Glutamatergic neuron (in vitro differentiated cells): ENCODE results near the gene PRUNE1. TPM values are rescaled to one million over a fixed set of nuclear protein-coding genes. Genes with fewer than 3 reads are reported as not detected.
A peak's percentile ranks its signal among the peaks of the same experiment; 100 is the strongest.

Source experiments
- DNase-seq: peaks from one replicate; pipeline ENCODE4 v3.0.0; 2022
- H3K27ac Mint-ChIP-seq: one replicate; pipeline ENCODE4 v1.8.0; 2020; ENCODE audit warnings: mild to moderate bottlenecking, mixed read lengths, inconsistent platforms; ENCODE audit not compliant: unreplicated experiment
- H3K27me3 Mint-ChIP-seq: one replicate; pipeline ENCODE4 v1.8.0; 2020; ENCODE audit warnings: mild to moderate bottlenecking, moderate library complexity, mixed read lengths, inconsistent platforms; ENCODE audit not compliant: unreplicated experiment
- H3K36me3 Mint-ChIP-seq: one replicate; pipeline ENCODE4 v1.8.0; 2020; ENCODE audit warnings: mild to moderate bottlenecking, mixed read lengths, inconsistent platforms; ENCODE audit not compliant: unreplicated experiment
- H3K4me1 Mint-ChIP-seq: one replicate; pipeline ENCODE4 v1.8.0; 2020; ENCODE audit warnings: mild to moderate bottlenecking, low read depth, mixed read lengths, inconsistent platforms; ENCODE audit not compliant: unreplicated experiment
- H3K4me3 Mint-ChIP-seq: one replicate; pipeline ENCODE4 v1.8.0; 2020; ENCODE audit warnings: mild to moderate bottlenecking, mixed read lengths, inconsistent platforms; ENCODE audit not compliant: unreplicated experiment
- H3K9me3 Mint-ChIP-seq: one replicate; pipeline ENCODE4 v1.8.0; 2020; ENCODE audit warnings: mild to moderate bottlenecking, moderate library complexity, mixed read lengths, inconsistent platforms; ENCODE audit not compliant: unreplicated experiment
- total RNA-seq: library from RNA; stranded (reverse); fragmentation: NEBNext Ultra II Directional; extraction: Animal tissue kit (Norgen Biotek cat#: 25700); gene quantifications from one replicate; pipeline ENCODE4 v1.2.1, GENCODE V29; 2021; ENCODE audit not compliant: unreplicated experiment
- TF ChIP-seq, protein P1 (sequence below): fragments of 200-600 bp; sonication (generic); IDR thresholded peaks from one replicate; pipeline ENCODE4 v1.5.0; 2021; ENCODE audit not compliant: partially characterized antibody, unreplicated experiment

Gene PRUNE1
- total RNA-seq, 1 donor from 2014 or later: 14.9 TPM

DNA sequence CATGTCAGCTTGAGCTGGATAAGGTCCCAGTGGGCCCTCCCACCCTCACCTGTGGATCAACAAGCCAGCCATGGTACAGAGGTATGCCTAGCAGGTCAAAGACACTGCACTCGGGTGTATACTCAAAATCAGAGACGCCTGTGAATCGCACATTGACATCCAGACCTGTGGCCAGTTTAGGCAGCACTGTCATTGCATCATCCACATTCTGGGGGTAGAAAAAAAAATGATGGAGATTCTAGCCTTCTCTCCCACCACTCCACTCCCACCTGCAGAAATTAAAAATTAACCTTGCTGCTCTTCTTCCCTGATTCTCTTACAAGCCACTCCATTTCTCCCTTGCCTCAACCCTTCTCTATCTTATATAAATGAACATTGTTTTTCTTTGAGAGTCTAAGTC lies 7.8 kb upstream of the PRUNE1 start:
- Mint-ChIP-seq H3K9me3 (peaks cover 2% of the 10 kb centered on the region), H3K27me3 (peaks cover 3% of the 10 kb centered on the region), H3K27ac (no peak overlapping the region), H3K36me3 (peaks cover 5% of the 10 kb centered on the region), H3K4me1 (peaks cover 8% of the 10 kb centered on the region), H3K4me3 (no peak overlapping the region)
- TF ChIP-seq, protein P1, sequence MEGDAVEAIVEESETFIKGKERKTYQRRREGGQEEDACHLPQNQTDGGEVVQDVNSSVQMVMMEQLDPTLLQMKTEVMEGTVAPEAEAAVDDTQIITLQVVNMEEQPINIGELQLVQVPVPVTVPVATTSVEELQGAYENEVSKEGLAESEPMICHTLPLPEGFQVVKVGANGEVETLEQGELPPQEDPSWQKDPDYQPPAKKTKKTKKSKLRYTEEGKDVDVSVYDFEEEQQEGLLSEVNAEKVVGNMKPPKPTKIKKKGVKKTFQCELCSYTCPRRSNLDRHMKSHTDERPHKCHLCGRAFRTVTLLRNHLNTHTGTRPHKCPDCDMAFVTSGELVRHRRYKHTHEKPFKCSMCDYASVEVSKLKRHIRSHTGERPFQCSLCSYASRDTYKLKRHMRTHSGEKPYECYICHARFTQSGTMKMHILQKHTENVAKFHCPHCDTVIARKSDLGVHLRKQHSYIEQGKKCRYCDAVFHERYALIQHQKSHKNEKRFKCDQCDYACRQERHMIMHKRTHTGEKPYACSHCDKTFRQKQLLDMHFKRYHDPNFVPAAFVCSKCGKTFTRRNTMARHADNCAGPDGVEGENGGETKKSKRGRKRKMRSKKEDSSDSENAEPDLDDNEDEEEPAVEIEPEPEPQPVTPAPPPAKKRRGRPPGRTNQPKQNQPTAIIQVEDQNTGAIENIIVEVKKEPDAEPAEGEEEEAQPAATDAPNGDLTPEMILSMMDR: no peak
- no peak for DNase-seq

DNA sequence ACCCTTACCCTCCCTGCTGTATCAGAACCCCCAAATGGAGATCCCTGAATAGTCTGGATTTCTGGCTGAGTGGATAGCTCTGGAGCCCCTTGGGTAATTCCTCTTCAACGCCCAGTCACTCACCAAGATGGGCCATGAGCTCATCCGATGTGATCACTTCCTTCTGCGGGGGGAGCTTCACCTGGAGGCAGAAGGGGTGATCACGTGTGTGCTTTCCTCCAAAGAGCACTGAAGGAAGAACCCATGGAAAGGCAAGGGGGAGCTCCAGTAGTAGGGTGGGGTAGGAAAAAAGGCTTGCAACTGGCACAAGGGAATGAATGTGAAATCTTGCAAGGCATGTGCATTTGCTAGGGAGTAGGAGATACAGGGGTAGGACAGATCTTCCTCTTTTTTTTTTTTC lies 6.6 kb upstream of the PRUNE1 start:
- no peak for DNase-seq
- H3K27me3 Mint-ChIP-seq: peaks cover 6% of the 10 kb centered on the region
- H3K4me1 Mint-ChIP-seq: peaks cover 15% of the 10 kb centered on the region
- TF ChIP-seq, protein P1: no peak
- no peak overlapping the region for H3K4me3 Mint-ChIP-seq
- peaks cover 2% of the 10 kb centered on the region for H3K9me3 Mint-ChIP-seq
- no peak overlapping the region for H3K27ac Mint-ChIP-seq
- H3K36me3 Mint-ChIP-seq: peaks cover 5% of the 10 kb centered on the region

DNA sequence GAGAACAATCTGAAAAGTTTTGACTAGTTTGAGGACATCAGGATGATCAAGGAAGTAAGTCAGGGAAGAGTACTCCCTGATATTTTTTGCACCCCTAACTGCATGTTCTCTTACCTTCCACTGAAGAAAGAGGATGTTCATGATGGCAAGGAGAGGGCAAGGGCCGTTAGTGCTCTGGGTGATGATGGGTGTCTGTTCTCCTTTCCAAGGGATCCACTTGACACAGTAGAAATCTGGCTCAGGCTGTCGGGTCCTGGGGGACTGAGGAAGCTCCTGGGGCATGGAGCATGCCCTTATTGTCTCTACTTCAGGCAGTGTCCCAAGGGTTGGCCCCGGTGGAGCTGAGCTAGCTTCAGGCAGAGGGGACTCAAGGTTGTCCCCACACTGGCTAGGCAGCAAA lies 6.2 kb upstream of the PRUNE1 start:
- Mint-ChIP-seq H3K36me3 (peaks cover 5% of the 10 kb centered on the region), H3K4me3 (no peak overlapping the region), H3K9me3 (peaks cover 5% of the 10 kb centered on the region), H3K27me3 (peaks cover 6% of the 10 kb centered on the region), H3K27ac (no peak overlapping the region), H3K4me1 (peaks cover 18% of the 10 kb centered on the region)
- TF ChIP-seq, protein P1: no peak
- no peak for DNase-seq

DNA sequence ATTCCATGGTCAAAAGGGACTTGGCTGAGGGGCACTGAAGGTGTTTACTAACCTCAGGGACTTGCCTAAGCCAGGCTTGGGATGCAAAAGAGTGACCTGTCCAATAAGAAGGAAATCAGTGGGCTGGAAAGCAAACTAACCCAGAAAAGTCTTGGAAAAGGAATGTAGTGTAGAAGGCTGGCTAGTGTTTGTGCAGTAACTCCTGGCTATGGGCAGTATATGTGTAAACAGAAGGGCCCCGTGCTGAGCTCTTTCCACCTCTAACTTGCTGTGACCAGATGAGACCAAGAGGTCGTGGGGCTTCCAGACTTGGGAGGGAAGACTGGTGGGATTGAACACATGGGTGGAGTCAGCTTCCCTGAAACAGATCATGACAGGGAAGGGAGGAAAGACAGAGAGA lies 5.6 kb upstream of the PRUNE1 start:
- DNase-seq: no peak
- H3K4me1 Mint-ChIP-seq: peaks cover 23% of the 10 kb centered on the region
- peak overlapping the region; percentile 49 for H3K4me3 Mint-ChIP-seq
- peaks cover 5% of the 10 kb centered on the region for H3K36me3 Mint-ChIP-seq
- no peak overlapping the region for H3K27ac Mint-ChIP-seq
- peaks cover 6% of the 10 kb centered on the region for H3K27me3 Mint-ChIP-seq
- TF ChIP-seq, protein P1: no peak
- peaks cover 9% of the 10 kb centered on the region for H3K9me3 Mint-ChIP-seq

DNA sequence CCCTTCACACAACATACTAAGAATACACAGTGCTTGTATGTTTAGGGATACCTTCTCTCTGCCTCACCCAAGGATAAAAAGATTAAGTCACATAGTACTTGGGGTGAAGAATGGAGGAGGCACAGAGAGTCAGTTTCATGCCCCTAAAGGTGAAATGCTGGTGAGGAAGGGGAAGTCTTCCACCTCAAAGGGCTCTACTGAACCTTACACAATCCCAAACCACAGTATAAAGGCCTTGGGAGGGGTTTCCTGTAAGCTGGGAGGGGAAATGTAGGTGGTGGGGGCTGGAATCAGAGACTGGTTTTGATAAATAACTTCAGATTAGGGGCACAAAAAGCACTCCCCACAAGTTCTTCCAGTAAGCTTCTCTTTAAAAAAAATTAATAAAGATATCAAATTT lies 5.1 kb upstream of the PRUNE1 start:
- Mint-ChIP-seq H3K27me3 (peaks cover 8% of the 10 kb centered on the region), H3K36me3 (peaks cover 5% of the 10 kb centered on the region), H3K27ac (no peak overlapping the region), H3K4me3 (no peak overlapping the region), H3K4me1 (peaks cover 27% of the 10 kb centered on the region), H3K9me3 (peaks cover 9% of the 10 kb centered on the region)
- TF ChIP-seq, protein P1: no peak
- DNase-seq: no peak
